Mesodermal cell (in vitro differentiated cells): ENCODE results near the gene ICOSLG.
"Not testable (repeated sequence)": the region's sequence is repeated elsewhere in the genome, so short reads cannot be mapped to it uniquely, and the experiment has no call there.

Source experiments
- H3K27ac ChIP-seq: 2 replicates; pipeline ENCODE4 v1.7.0; 2013; ENCODE audit warnings: mild to moderate bottlenecking, low read depth, low read length, moderate library complexity; ENCODE audit not compliant: severe bottlenecking
- H3K36me3 ChIP-seq: 2 replicates; pipeline ENCODE4 v1.7.1; 2013; ENCODE audit warnings: mild to moderate bottlenecking, low read length, moderate library complexity; ENCODE audit not compliant: control insufficient read depth, insufficient read depth
- H3K4me1 ChIP-seq: one replicate; pipeline ENCODE4 v1.7.1; 2013; ENCODE audit warnings: mild to moderate bottlenecking, low read length; ENCODE audit not compliant: insufficient read depth, control insufficient read depth, poor library complexity, severe bottlenecking
- H3K4me3 ChIP-seq: 2 replicates; pipeline ENCODE4 v1.7.0; 2013; ENCODE audit warnings: low read length, control low read depth, mild to moderate bottlenecking; ENCODE audit not compliant: insufficient read depth, poor library complexity, severe bottlenecking; ENCODE audit errors: extremely low read depth
- H3K9me3 ChIP-seq: 2 replicates; pipeline ENCODE4 v1.7.1; 2013; ENCODE audit warnings: mild to moderate bottlenecking, low read length, moderate library complexity; ENCODE audit not compliant: control insufficient read depth
- WGBS, 2 experiments: methylation state at CpG; one replicate each; pipeline ENCODE4 v1.1.5; 2013; ENCODE audit warnings: missing lambda C conversion rate in 2 of 2; ENCODE audit not compliant: insufficient coverage in 2 of 2; 5-methylcytosine and 5-hydroxymethylcytosine counted together

The ICOSLG gene

GRCh38 chr21:44249204-44250037, 8.7 kb upstream of the ICOSLG start:
- H3K36me3 ChIP-seq, H3K4me3 ChIP-seq, H3K9me3 ChIP-seq, H3K27ac ChIP-seq, H3K4me1 ChIP-seq: not testable (repeated sequence)
- no CpG with 5 or more reads among the region's 33 CpGs for WGBS, 2 experiments

- not testable (repeated sequence) for H3K4me3 ChIP-seq, H3K9me3 ChIP-seq, H3K4me1 ChIP-seq, H3K36me3 ChIP-seq, H3K27ac ChIP-seq
- no CpG with 5 or more reads among the region's 17 CpGs for WGBS, 2 experiments
Observed at GRCh38 chr21:44247904-44248303, 7.2 kb upstream of the ICOSLG start.

GRCh38 chr21:44243980-44244379, 3.2 kb upstream of the ICOSLG start:
- no CpG with 5 or more reads among the region's 15 CpGs for WGBS, 2 experiments
- not testable (repeated sequence) for H3K27ac ChIP-seq, H3K36me3 ChIP-seq, H3K4me3 ChIP-seq, H3K4me1 ChIP-seq, H3K9me3 ChIP-seq

- not testable (repeated sequence) for H3K36me3 ChIP-seq, H3K27ac ChIP-seq, H3K4me1 ChIP-seq, H3K9me3 ChIP-seq, H3K4me3 ChIP-seq
- no CpG with 5 or more reads among the region's 27 CpGs for WGBS, 2 experiments
Observed at GRCh38 chr21:44241281-44241680, 538 bp upstream of the ICOSLG start.

GRCh38 chr21:44240353-44240752, 390 bp downstream of the ICOSLG start:
- not testable (repeated sequence) for H3K36me3 ChIP-seq, H3K4me3 ChIP-seq, H3K9me3 ChIP-seq, H3K4me1 ChIP-seq, H3K27ac ChIP-seq
- no CpG with 5 or more reads among the region's 46 CpGs for WGBS, 2 experiments

GRCh38 chr21:44229561-44229960, 11.2 kb downstream of the ICOSLG start:
- H3K27ac ChIP-seq, H3K9me3 ChIP-seq, H3K4me3 ChIP-seq, H3K36me3 ChIP-seq, H3K4me1 ChIP-seq: not testable (repeated sequence)
- WGBS, 2 experiments: no CpG with 5 or more reads among the region's 22 CpGs

- not testable (repeated sequence) for H3K9me3 ChIP-seq, H3K4me1 ChIP-seq, H3K36me3 ChIP-seq, H3K27ac ChIP-seq, H3K4me3 ChIP-seq
- WGBS, 2 experiments: no CpG with 5 or more reads among the region's 13 CpGs
Observed at GRCh38 chr21:44228109-44228508, 12.6 kb downstream of the ICOSLG start.

- not testable (repeated sequence) for H3K9me3 ChIP-seq, H3K4me3 ChIP-seq, H3K36me3 ChIP-seq, H3K4me1 ChIP-seq, H3K27ac ChIP-seq
- whole genome bisulfite sequencing, 2 experiments: no CpG with 5 or more reads among the region's 9 CpGs
Observed at GRCh38 chr21:44227614-44228013, 13.1 kb downstream of the ICOSLG start.

GRCh38 chr21:44225605-44226004, 15.1 kb downstream of the ICOSLG start:
- H3K9me3 ChIP-seq, H3K36me3 ChIP-seq, H3K27ac ChIP-seq, H3K4me3 ChIP-seq, H3K4me1 ChIP-seq: not testable (repeated sequence)
- no CpG with 5 or more reads among the region's 6 CpGs for WGBS, 2 experiments

- H3K36me3 ChIP-seq, H3K4me1 ChIP-seq, H3K27ac ChIP-seq, H3K9me3 ChIP-seq, H3K4me3 ChIP-seq: not testable (repeated sequence)
- no CpG with 5 or more reads among the region's 5 CpGs for WGBS, 2 experiments
Observed at GRCh38 chr21:44223334-44223733, 17.4 kb downstream of the ICOSLG start.

GRCh38 chr21:44220674-44221073, 20.1 kb downstream of the ICOSLG start:
- not testable (repeated sequence) for H3K4me3 ChIP-seq, H3K27ac ChIP-seq, H3K36me3 ChIP-seq, H3K4me1 ChIP-seq, H3K9me3 ChIP-seq
- WGBS, 2 experiments: no CpG with 5 or more reads among the region's 18 CpGs
